B cell (primary cell): ENCODE results near the gene ARHGEF4.

ENCODE experiments used
- CTCF ChIP-seq: fragments of 200-600 bp; IDR thresholded peaks from one replicate; pipeline ENCODE4 v1.8.0; 2022; ENCODE audit warnings: antibody characterized with exemption, mild to moderate bottlenecking
- EZH2 ChIP-seq: IDR thresholded peaks from 2 replicates; pipeline ENCODE4 v1.6.1; 2012; ENCODE audit warnings: borderline replicate concordance, low read depth, mild to moderate bottlenecking, moderate library complexity, low read length; ENCODE audit not compliant: insufficient read depth, poor library complexity, severe bottlenecking

DNA sequence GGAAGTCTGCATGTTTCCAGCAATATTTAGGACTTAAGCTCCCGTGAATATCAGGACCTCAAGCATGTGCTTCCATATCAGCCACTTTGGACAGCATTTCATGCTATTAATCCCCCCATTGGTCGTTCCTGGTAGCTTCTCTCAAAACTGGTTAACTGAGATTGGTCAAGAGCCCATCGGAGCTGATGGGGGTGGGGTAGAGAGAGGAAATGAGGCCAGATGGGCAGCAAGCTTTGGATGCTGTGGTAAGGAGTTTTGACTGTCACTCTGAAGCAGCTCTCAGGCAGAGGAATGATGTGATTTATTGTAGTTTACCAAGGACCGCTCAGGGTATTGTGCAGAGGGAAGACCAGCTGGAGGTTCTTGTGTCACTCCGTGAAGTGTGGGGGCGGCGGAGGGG lies 174.8 kb downstream of the ARHGEF4 start:
- TF ChIP-seq CTCF (no peak), EZH2 (no peak)
